GM12864 (cell line): ENCODE results near the gene ZNF879.

Experiments
- DNase-seq: peaks from one replicate; pipeline ENCODE4 v3.0.0-alpha.2; 2011; ENCODE audit warnings: low read depth
- H3K4me3 ChIP-seq: 2 replicates; pipeline ENCODE4 v1.5.1; 2011; ENCODE audit warnings: mild to moderate bottlenecking, low read depth, low read length, control low read depth
- TF ChIP-seq, protein P1 (sequence below): IDR thresholded peaks from 2 replicates; pipeline ENCODE4 v1.5.1; 2011; ENCODE audit warnings: low read depth, mild to moderate bottlenecking, moderate library complexity, low read length, control low read depth, inconsistent platforms; ENCODE audit errors: missing control alignments

ZNF879 gene

DNA sequence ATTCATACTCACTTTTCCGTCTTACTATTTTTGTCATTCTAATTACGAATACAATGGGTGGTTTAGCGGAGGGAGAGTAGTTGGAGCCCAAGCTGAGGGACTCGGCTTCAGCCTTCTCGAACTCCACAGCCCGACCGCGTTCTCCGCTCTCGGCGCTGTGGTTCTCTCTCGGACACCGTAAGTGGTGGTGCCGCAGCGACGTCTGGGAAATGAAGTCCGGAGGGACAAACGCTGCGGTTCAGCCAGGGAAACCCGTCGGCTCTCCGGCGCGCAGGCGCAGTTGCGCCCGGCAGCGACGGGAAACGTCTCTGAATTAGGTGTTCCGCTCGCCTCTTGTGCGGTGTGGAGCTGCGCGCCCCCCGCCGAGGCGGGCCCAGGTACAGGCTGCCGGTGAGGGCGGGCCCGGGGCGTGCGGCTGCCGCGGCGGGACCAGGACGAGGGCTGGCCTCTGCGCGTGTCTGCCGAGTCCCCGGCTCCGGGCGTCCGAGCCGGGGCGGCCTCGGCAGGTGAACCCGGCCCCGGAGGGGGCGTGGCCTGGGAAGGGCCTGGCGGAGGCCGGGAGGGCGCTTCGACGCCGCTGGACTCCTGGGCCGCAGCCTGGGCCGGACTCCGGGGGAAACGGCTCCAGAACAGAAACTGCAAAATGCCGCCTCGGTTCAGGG lies at the start of gene ZNF879:
ZNF879 (plus strand) TSS at position 277 of the 662 bp plus-strand sequence. CDS start 1,201 bp downstream, outside the sequence.
- peak; percentile 25 for DNase-seq
- TF ChIP-seq, protein P1, sequence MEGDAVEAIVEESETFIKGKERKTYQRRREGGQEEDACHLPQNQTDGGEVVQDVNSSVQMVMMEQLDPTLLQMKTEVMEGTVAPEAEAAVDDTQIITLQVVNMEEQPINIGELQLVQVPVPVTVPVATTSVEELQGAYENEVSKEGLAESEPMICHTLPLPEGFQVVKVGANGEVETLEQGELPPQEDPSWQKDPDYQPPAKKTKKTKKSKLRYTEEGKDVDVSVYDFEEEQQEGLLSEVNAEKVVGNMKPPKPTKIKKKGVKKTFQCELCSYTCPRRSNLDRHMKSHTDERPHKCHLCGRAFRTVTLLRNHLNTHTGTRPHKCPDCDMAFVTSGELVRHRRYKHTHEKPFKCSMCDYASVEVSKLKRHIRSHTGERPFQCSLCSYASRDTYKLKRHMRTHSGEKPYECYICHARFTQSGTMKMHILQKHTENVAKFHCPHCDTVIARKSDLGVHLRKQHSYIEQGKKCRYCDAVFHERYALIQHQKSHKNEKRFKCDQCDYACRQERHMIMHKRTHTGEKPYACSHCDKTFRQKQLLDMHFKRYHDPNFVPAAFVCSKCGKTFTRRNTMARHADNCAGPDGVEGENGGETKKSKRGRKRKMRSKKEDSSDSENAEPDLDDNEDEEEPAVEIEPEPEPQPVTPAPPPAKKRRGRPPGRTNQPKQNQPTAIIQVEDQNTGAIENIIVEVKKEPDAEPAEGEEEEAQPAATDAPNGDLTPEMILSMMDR, result no peak
- peak within 1 kb of the TSS; percentile 11; the same call in 1 of the 2 replicates for H3K4me3 ChIP-seq

DNA sequence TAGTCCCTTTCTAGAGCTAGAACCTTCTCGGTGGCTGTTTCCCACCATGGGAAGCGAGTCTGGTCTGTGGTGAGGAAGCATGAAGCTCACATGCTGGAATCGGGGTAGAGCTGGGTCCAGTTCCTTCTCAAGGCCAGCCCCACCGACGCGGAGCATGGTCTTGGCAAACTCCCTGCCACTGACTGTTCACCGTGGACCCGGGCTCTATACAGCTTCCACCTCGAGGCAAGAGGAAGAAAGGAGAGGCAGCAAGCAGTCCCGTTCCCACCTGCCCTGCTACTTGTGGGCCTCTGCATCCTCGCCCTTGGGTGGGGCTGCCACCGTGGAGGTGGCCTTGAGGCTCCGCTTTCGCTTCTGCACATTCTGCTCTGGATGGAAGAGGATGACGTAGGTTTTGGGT lies 42.2 kb upstream of the ZNF879 start:
- TF ChIP-seq, protein P1, result no peak
- no peak for DNase-seq
- no peak overlapping the region for H3K4me3 ChIP-seq

GRCh38 chr5:178982941-178983340 lies 40.7 kb upstream of the ZNF879 start:
- H3K4me3 ChIP-seq, result no peak overlapping the region
- TF ChIP-seq, protein P1, result no peak
- no peak for DNase-seq

DNA sequence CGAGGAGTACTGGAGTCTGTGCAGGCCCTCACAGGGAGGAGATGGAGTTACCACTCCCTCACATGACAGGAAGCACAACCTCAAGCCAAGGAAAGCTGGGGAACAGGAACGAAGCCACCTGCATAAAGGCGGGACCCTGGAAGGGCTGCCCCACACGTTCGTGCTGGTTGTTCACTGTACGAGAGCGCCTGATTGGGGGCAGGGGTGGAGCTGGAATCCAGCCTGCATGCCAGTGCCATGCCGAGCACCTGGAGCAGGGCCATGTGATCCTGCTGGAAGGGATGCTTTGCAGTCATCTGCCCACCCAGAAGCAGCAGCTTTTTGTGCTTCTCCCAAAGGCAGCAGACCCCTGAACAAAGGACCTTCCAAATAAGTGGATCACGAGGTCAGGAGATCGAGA lies 39.9 kb upstream of the ZNF879 start:
- H3K4me3 ChIP-seq, result no peak overlapping the region
- TF ChIP-seq, protein P1, result no peak
- DNase-seq, result no peak

GRCh38 chr5:178984145-178985072 lies 39.2 kb upstream of the ZNF879 start:
- TF ChIP-seq, protein P1, result no peak
- DNase-seq, result no peak
- no peak overlapping the region for H3K4me3 ChIP-seq

DNA sequence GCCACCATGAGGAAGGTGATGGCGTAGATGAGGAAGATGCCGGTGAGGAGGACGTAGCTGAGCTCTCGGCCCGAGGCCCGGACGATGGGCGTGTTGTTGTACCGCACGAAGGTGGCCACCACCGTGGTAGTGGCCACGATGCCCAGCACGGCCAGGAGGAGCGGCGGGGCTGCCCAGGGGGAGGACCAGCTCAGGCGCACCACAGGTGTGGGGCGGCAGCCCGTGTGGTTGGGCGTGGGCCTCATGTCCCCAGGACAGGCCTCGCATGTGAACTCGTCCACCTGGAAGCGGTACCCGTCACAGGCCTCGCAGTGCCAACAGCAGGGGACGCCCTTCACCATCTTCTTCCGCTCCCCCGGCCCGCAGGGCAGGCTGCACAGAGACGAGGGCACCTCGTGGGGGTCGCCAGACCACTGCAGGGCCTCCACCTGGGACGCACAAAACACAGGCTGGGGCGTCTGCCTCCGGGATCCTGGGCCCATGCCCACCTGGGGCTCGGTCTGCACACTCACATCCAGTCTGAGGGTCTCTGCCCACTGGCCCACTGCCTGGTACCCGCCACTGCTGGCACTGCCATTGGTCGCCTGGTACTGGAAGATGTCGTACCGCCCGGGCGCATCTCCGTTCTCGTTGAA lies 37.2 kb upstream of the ZNF879 start:
- H3K4me3 ChIP-seq, result no peak overlapping the region
- TF ChIP-seq, protein P1, result no peak

More for the DNA sequence above, 37.2 kb upstream of the ZNF879 start:
- DNase-seq, result no peak
